Epithelial cell of esophagus (primary cell): Measurements from ENCODE around the gene CGB1.
A peak's percentile ranks its signal among the peaks of the same experiment; 100 is the strongest.
"Not testable (repeated sequence)": the region's sequence is repeated elsewhere in the genome, so short reads cannot be mapped to it uniquely, and the experiment has no call there.

Source experiments
- DNase-seq: peaks from one replicate; pipeline ENCODE4 v3.0.0; 2010; ENCODE audit warnings: low read depth
- H3K4me3 ChIP-seq: 2 replicates; pipeline ENCODE4 v1.5.1; 2011; ENCODE audit warnings: mild to moderate bottlenecking, low read length, control low read depth
- CTCF ChIP-seq: IDR thresholded peaks from 2 replicates; pipeline ENCODE4 v1.5.1; 2011; ENCODE audit warnings: low read depth, mild to moderate bottlenecking, low read length, control low read depth, inconsistent platforms; ENCODE audit not compliant: insufficient read depth; ENCODE audit errors: missing control alignments

CGB1 gene

GRCh38 chr19:49036815-49037214 lies at the start of gene CGB1:
Gene CGB1 (minus strand): TSS chr19:49036895. CDS start chr19:49036711, 184 bp downstream.
- TF ChIP-seq CTCF: peak; percentile 53
- H3K4me3 ChIP-seq, DNase-seq: not testable (repeated sequence)

DNA sequence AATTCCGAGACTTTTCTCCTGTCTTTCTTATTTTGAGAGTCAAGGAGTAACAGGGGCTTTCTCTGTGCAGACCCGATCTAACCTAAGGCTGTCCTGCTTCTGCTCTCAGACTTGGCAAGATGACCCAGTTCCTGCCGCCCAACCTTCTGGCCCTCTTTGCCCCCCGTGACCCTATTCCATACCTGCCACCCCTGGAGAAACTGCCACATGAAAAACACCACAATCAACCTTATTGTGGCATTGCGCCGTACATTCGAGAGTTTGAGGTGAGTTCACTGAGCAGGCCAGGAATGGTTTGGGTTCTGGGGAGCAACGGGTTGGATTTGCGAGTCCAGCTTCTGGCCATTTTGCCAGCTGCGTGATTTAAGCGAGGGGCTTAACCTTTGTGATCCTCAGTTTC lies 49.6 kb upstream of the CGB1 start:
- no peak for DNase-seq
- no peak for TF ChIP-seq CTCF
- H3K4me3 ChIP-seq: peak overlapping the region; percentile 86

GRCh38 chr19:49085868-49086232 lies 49.2 kb upstream of the CGB1 start:
- no peak for DNase-seq
- H3K4me3 ChIP-seq: peak overlapping the region; percentile 86
- TF ChIP-seq CTCF: no peak

DNA sequence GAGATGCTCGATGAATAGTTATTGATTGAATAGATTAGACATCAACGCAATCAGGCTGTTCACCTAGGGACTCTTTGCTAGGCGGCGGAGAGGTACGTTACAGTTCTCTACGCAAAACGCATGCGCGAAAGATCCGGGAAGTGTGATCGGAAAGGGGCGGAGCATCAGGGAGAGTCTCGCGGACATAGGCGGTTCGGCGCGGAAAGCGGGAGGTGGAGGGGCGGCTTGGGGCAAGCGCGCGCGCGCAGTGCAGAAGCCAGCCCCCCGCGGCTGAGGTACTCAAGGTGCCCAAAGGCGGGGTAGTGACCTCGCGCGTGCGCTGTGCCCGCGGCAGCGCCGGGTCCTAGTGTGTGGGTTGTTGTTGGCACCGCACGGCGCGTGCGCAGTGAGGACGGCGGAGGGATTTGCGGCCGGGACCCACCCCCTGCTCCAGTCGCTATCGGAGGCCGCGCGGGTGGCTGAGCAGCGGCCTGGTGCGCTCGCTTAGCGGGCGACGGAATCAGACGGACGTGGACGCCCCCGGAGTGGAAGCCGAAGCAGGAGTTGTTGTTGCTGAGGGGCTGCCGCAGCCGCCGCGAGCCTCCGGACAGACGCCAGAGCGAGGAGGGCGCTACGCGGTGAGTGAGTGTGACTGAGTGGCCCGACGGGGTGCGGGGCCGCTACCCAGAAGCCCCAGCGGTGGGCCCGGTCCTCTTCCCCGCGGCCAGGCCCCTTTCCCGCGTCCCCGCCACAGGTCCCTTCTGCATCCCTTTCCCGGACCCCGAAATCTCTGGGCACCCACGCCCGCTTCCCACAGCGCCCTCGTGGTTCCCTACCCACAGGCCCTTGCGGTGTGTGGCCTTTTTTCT lies 48.5 kb upstream of the CGB1 start, which contains the start of gene SNRNP70:
Gene SNRNP70, plus strand, starts transcription at position 432 of the 848 bp plus-strand sequence. CDS start 964 bp downstream, outside the sequence.
- peak; percentile 100 for DNase-seq

DNA sequence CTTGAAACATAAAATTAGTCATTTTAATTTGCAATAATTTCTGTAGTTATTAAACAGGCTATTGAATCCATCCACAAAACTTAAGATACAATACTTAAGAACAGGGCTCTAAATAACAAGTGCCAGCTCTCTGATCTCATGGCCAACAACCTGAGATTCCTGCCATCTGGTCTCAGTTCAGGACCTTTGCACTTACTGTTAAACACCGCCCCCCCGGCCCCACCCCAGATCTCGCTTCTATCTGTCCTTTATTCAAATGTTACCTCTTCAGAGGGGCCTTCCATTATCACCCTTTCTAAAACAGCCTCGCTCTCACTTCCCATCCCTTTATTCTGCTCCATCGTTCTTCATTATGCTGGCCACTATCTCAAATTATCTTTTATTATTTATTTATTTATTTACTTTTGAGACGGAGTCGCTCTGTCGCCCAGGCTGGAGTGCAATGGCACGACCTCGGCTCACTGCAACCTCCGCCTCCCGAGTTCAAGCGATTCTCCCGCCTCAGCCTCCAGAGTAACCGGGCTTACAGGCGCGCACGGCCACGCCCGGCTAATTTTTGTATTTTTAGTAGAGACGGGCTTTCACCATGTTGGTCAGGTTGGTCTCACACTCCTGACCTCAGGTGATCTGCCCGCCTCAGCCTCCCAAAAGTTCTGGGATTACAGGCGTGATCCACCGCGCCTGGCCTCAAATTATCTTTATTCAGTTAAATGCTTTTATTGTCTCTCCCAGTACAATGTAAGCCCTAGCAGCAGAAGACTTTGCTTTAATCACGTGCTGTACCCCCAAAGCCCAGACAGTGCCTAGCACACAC lies 47.7 kb upstream of the CGB1 start:
- peak overlapping the region; percentile 86 for H3K4me3 ChIP-seq
- no peak for TF ChIP-seq CTCF
- DNase-seq: no peak

More for the DNA sequence above, 48.5 kb upstream of the CGB1 start, which contains the start of gene SNRNP70:
- no peak for TF ChIP-seq CTCF
- peak within 1 kb of the TSS; percentile 86 for H3K4me3 ChIP-seq

GRCh38 chr19:49081273-49081672 lies 44.6 kb upstream of the CGB1 start:
- no peak for TF ChIP-seq CTCF
- no peak overlapping the region for H3K4me3 ChIP-seq
- DNase-seq: no peak
